Stimulated activated CD4-positive, alpha-beta T cell treated with anti-CD3 and anti-CD28 coated beads, Interleukin-4, amount 100 ng/mL, for 24 hours (primary cell): ENCODE measurements around the gene RABGAP1L.

Experiments used
- DNase-seq: peaks from one replicate; pipeline ENCODE4 v3.0.0-alpha.2; 2020

RABGAP1L gene

GRCh38 chr1:174902531-174903099, 743.3 kb downstream of the RABGAP1L start:
- DNase-seq: no peak

- DNase-seq: no peak
Measured at GRCh38 chr1:174911606-174912005, 752.3 kb downstream of the RABGAP1L start.

- peak; percentile 47 for DNase-seq
Measured at GRCh38 chr1:174912264-174912663, 752.9 kb downstream of the RABGAP1L start.

- DNase-seq: no peak
Measured at GRCh38 chr1:174913225-174913903, 754.0 kb downstream of the RABGAP1L start.

- DNase-seq: no peak
Measured at GRCh38 chr1:174914991-174915390, 755.7 kb downstream of the RABGAP1L start.

- DNase-seq: no peak
Measured at GRCh38 chr1:174916846-174917245, 757.5 kb downstream of the RABGAP1L start.

- no peak for DNase-seq
Measured at GRCh38 chr1:174920093-174920492, 760.8 kb downstream of the RABGAP1L start.

GRCh38 chr1:174922121-174922520, 762.8 kb downstream of the RABGAP1L start:
- DNase-seq: no peak

GRCh38 chr1:174923820-174924219, 764.5 kb downstream of the RABGAP1L start:
- DNase-seq: no peak

GRCh38 chr1:174928541-174928940, 769.2 kb downstream of the RABGAP1L start:
- DNase-seq: no peak

GRCh38 chr1:174931214-174931613, 771.9 kb downstream of the RABGAP1L start:
- DNase-seq: no peak

GRCh38 chr1:174932587-174932986, 773.3 kb downstream of the RABGAP1L start:
- DNase-seq: no peak

GRCh38 chr1:174935961-174936727, 776.8 kb downstream of the RABGAP1L start:
- DNase-seq: no peak

GRCh38 chr1:174938281-174939007, 779.1 kb downstream of the RABGAP1L start:
- DNase-seq: no peak

GRCh38 chr1:174939775-174940545, 780.6 kb downstream of the RABGAP1L start:
- DNase-seq: no peak

GRCh38 chr1:174940646-174941175, 781.4 kb downstream of the RABGAP1L start:
- DNase-seq: no peak

GRCh38 chr1:174942547-174943255, 783.4 kb downstream of the RABGAP1L start:
- no peak for DNase-seq

- no peak for DNase-seq
Measured at GRCh38 chr1:174946031-174946430, 786.7 kb downstream of the RABGAP1L start.

- DNase-seq: no peak
Measured at GRCh38 chr1:174949061-174949460, 789.7 kb downstream of the RABGAP1L start.

- no peak for DNase-seq
Measured at GRCh38 chr1:174949645-174950044, 790.3 kb downstream of the RABGAP1L start.

GRCh38 chr1:174953285-174954072, 794.2 kb downstream of the RABGAP1L start:
- DNase-seq: no peak
